Peyer's patch (tissue), 4 donors: ENCODE measurements around the gene XIRP2.
"Not testable (repeated sequence)": the region's sequence is repeated elsewhere in the genome, so short reads cannot be mapped to it uniquely, and the experiment has no call there.

Source experiments
- CTCF ChIP-seq, 6 experiments: fragments of 450-650 bp in 4 of 6; fragments of 200-600 bp in 2 of 6; sonication (generic) in 1 of 6; IDR thresholded peaks; one replicate each; pipeline ENCODE4 v1.5.1; 2017 to 2019; ENCODE audit warnings: antibody characterized with exemption in 6 of 6, mild to moderate bottlenecking in 3 of 6, moderate library complexity in 1 of 6
- POLR2A ChIP-seq, 2 donors: fragments of 450-650 bp; IDR thresholded peaks; one replicate each; pipeline ENCODE4 v1.5.1; 2017; ENCODE audit warnings: antibody characterized with exemption in 2 of 2, mild to moderate bottlenecking in 2 of 2, moderate library complexity in 2 of 2

GRCh38 chr2:167034976-167035375 is 146.7 kb downstream of the XIRP2 start:
- not testable (repeated sequence) for TF ChIP-seq POLR2A, CTCF (IDR thresholded peaks at IDR 0.05)
